ENCODE results near the gene GRIN2C.

Gene GRIN2C

DNA sequence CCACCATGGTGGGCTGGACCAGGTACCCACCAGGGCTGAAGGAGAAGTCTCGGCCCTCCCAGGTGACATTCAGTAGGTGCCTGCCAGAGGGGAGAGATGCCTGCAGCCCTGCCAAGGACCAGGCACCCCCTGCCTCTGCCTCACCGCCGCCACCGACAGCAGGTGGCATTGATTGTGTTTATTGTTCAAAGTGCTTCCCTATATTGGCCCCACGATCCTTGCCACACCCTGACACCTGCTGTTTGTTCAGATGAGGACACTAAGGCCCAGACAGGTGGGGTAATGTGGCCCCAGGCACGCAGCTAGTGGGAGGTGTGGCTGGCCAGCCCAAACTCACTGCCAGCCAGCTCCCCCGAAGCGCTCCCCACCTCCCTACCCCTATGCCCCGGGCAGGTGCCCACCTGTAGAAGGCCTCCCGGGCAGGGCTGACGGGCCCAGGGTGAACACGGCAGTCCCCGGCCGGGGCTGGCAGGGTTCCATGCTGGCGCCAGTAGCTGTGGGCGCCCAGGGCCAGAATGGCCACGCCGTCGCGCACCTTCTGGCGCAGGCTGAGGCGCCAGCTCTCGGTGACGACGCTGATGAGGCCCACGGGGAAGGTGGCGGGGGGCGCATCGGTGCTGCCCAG lies 8.0 kb downstream of the GRIN2C start:
- TF ChIP-seq GATA3 (IDR thresholded peaks at IDR 0.05; ENCODE audit: low read depth, low read length) (no peak), GATA2 (IDR thresholded peaks at IDR 0.05; ENCODE audit: low read depth, low read length) (no peak)

- no peak for TF ChIP-seq GATA2 (IDR thresholded peaks at IDR 0.05; ENCODE audit: low read depth, low read length)
- TF ChIP-seq GATA3 (IDR thresholded peaks at IDR 0.05; ENCODE audit: low read depth, low read length) = no peak
Observed at GRCh38 chr17:74850914-74851313, 8.8 kb downstream of the GRIN2C start.

- TF ChIP-seq GATA2 (IDR thresholded peaks at IDR 0.05; ENCODE audit: low read depth, low read length) = no peak
- TF ChIP-seq GATA3 (IDR thresholded peaks at IDR 0.05; ENCODE audit: low read depth, low read length) = no peak
Observed at GRCh38 chr17:74850310-74850709, 9.4 kb downstream of the GRIN2C start.

DNA sequence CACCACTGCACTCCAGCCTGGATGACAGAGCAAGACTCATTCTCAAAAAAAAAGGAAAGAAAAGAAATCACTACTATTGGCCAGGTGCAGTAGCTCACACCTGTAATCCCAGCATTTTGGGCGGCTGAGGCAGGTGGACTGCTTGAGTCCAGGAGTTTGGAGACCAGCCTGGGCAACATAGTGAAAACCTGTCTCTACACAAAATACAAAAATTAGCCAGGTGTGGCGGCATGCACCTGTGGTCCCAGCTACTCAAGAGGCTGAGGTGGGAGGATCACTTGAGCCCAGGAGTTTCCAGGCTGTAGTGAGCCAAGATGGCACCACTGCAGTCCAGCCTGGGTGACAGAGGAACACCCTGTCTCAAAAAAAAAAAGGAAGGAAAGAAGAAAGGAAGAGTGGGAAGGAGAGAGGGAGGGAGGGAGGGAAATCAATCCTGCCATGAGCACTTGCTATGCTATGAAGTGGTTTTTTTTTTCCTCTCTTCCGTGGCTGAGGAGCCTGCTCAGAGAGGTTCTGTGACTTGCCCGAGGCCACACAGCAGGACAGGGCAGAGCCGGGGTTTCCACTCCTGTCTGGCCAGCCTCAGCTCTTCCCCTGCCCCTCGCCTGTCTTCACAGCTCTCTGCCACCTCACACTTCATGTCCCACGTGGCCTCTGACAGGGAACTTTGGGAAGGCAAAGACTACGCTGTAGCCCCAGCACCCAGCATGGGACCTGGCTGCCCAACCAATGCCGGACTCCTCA lies 10.9 kb downstream of the GRIN2C start:
- TF ChIP-seq GATA3 (IDR thresholded peaks at IDR 0.05; ENCODE audit: low read depth, low read length) = no peak
- no peak for TF ChIP-seq GATA2 (IDR thresholded peaks at IDR 0.05; ENCODE audit: low read depth, low read length)

DNA sequence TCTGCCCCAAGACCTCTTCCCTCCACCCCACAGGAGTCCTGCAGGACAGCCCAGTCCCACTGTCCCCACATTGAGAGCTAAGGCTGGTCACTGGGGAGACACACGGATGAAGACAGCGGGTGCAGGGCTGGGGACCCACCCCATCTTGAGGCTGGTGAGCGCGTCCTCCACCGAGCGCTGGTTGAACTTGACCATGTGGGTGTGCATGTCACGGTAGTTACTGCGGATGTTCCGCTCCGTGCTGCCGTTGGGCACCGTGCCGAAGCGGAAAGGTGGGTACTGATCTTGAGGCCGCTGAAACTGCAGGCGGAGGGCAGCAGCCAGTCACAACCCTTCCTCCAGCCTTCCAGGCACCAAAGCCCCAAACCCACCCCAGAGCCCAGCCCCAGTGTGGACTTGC lies 13.1 kb downstream of the GRIN2C start:
- TF ChIP-seq GATA2 (IDR thresholded peaks at IDR 0.05; ENCODE audit: low read depth, low read length) (no peak), GATA3 (IDR thresholded peaks at IDR 0.05; ENCODE audit: low read depth, low read length) (no peak)

DNA sequence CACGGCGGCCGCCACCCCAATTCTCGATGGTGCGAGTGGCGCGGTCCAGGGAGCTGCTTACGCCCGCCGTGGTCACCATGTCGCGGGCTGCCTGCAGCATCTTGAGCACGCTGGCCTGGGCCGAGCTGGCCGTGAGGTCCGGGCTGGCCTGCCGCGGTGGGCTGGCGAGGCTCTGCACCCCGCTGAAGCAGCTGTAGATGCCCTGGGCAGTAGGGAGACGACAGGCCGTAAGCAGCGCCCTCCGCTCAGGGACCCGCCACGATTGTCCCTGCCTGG lies 16.4 kb downstream of the GRIN2C start:
- TF ChIP-seq GATA3 (IDR thresholded peaks at IDR 0.05; ENCODE audit: low read depth, low read length) (no peak), GATA2 (IDR thresholded peaks at IDR 0.05; ENCODE audit: low read depth, low read length) (no peak)

DNA sequence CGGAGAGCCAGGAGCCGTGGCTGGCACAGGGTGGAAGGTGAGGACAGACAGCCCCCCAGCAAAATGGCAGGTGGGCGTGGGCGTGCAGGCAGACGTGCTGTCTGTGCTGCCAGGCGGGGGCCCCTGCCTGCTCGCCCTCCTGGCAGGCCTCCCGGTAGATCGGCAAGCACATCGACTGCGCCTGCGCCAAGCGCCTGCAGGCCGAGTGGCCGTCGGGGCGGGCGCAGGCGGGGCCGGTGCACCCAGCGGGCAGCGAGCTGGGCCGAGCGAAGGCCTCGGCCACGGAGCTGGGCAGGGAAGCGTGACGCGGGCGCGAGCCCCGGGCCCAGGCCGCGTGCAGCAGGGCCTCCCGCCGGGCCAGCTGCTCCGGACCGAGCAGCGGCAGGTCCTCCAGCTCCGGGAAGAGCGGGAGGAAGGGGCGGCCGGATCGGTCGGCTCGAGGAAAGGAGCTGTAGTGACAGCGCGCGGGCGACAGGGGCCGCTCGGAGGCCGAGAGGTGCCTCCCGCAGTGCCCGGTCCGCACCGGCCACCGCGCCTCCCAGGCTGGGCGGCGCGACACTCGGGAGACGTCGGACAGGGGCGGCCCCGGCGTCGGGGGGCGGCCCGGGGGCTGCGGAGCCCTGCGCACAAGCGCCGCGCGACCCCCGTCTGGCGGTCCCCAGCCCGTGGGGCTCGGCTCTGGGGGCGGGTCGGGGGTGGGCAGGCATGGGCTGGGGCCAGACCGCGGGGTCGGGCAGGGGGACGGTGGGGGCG lies 16.9 kb downstream of the GRIN2C start:
- TF ChIP-seq GATA3 (IDR thresholded peaks at IDR 0.05; ENCODE audit: low read depth, low read length) = no peak
- no peak for TF ChIP-seq GATA2 (IDR thresholded peaks at IDR 0.05; ENCODE audit: low read depth, low read length)

- TF ChIP-seq GATA3 (IDR thresholded peaks at IDR 0.05; ENCODE audit: low read depth, low read length) (no peak), GATA2 (IDR thresholded peaks at IDR 0.05; ENCODE audit: low read depth, low read length) (no peak)
Observed at GRCh38 chr17:74842146-74842598, 17.5 kb downstream of the GRIN2C start.

DNA sequence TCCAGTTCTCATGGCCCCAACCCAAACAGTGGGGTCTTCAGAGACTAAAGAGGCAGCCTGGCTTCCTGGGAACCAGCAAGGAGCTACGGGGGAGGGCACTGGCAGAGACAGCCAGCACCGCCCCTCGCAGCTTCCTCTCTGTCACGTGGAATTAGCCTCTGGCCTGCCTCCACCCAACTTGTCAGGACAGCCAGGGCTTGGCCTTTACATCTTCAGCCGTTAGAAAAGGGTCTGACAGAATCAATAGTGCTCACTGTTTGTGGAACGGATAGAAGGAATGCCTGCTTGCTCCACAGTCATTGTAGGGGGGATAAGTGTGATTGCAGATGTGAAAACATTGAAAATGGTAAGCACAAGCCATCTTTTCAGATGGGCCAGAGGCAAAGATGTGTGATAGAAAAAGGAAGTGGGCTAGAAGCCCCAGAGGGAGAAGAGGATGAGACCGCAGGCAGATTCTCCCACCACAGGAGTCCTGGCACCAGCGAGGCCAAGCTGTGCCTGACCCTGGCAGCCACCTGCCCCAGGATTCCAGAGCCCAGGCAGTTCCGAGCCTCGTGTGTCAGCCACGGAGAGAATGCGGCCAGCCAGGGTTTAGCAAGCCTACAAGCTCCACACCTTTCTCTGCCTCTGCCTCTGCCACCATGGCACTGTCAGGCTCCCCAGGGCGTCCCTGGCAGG lies 18.6 kb downstream of the GRIN2C start:
- TF ChIP-seq GATA2 (IDR thresholded peaks at IDR 0.05; ENCODE audit: low read depth, low read length) (no peak), GATA3 (IDR thresholded peaks at IDR 0.05; ENCODE audit: low read depth, low read length) (no peak)

GRCh38 chr17:74839990-74840852 lies 19.5 kb downstream of the GRIN2C start:
- TF ChIP-seq GATA3 (IDR thresholded peaks at IDR 0.05; ENCODE audit: low read depth, low read length) (no peak), GATA2 (IDR thresholded peaks at IDR 0.05; ENCODE audit: low read depth, low read length) (no peak)

- TF ChIP-seq GATA3 (IDR thresholded peaks at IDR 0.05; ENCODE audit: low read depth, low read length) (no peak), GATA2 (IDR thresholded peaks at IDR 0.05; ENCODE audit: low read depth, low read length) (no peak)
Observed at GRCh38 chr17:74838274-74838673, 21.4 kb downstream of the GRIN2C start.

DNA sequence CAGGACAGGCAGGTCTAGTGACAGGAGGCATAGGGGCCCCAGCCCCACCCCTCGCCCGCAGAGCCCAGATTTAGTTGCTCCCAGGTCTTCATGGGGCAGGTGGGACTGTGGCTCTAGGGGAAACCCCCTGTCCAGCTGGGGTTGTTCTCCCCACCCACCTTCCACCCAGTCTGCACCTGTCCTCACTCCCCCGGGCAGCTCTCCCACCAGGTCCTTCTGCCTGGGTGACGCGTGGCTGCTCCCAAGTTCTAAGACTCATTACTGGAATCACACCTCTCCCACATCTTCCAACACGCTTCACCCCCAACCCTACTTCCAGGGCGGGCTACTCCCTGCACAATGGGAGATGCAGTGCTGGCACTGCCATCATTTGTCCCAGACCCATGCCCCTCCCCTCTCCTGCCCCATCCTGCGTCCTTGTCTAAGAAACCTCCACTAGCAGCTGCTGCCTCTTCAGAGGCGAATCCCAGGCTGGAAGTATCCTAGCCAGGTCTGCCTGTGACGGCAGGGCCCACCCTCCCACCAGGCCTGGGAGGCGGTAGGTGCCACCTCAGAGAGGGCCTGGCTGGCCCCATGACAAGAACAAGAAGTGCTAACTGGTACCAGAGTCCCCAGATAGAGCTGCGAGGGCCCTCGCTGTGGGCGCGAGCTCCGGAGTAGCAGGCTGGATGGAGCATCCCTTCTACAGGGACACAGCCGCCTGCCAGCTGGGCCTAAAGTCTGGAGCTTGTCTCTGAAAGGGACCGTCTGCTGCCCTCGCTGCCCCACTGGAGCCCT lies 22.8 kb downstream of the GRIN2C start:
- no peak for TF ChIP-seq GATA3 (IDR thresholded peaks at IDR 0.05; ENCODE audit: low read depth, low read length)
- TF ChIP-seq GATA2 (IDR thresholded peaks at IDR 0.05; ENCODE audit: low read depth, low read length) = no peak

DNA sequence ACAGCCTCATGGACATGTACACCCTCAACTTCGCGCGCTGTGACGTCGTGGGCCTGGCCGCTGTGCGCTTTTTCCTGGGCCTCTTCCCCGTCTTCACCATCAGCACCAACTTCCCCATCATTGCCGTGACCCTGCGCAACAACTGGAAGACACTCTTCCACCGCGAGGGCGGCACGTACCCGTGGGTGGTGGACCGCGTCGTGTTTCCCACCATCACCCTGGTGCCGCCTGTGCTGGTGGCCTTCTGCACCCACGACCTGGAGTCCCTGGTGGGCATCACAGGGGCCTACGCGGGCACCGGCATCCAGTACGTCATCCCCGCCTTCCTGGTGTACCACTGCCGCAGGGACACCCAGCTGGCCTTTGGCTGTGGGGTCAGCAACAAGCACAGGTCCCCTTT lies 23.5 kb downstream of the GRIN2C start:
- TF ChIP-seq GATA3 (IDR thresholded peaks at IDR 0.05; ENCODE audit: low read depth, low read length) (no peak), GATA2 (IDR thresholded peaks at IDR 0.05; ENCODE audit: low read depth, low read length) (no peak)
